HG03039 (cell line): Measurements from ENCODE around the gene KRTAP12-4.
"Not testable (repeated sequence)": the region's sequence is repeated elsewhere in the genome, so short reads cannot be mapped to it uniquely, and the experiment has no call there.

Source experiments
- ATAC-seq: cut with Tn5 transposase; IDR thresholded peaks from one replicate; pipeline ENCODE4 v1.9.1; 2021; ENCODE audit warnings: mild to moderate bottlenecking, moderate library complexity; ENCODE audit not compliant: unreplicated experiment

KRTAP12-4 gene

GRCh38 chr21:44687671-44688070 is 33.2 kb upstream of the KRTAP12-4 start:
- no peak for ATAC-seq

DNA sequence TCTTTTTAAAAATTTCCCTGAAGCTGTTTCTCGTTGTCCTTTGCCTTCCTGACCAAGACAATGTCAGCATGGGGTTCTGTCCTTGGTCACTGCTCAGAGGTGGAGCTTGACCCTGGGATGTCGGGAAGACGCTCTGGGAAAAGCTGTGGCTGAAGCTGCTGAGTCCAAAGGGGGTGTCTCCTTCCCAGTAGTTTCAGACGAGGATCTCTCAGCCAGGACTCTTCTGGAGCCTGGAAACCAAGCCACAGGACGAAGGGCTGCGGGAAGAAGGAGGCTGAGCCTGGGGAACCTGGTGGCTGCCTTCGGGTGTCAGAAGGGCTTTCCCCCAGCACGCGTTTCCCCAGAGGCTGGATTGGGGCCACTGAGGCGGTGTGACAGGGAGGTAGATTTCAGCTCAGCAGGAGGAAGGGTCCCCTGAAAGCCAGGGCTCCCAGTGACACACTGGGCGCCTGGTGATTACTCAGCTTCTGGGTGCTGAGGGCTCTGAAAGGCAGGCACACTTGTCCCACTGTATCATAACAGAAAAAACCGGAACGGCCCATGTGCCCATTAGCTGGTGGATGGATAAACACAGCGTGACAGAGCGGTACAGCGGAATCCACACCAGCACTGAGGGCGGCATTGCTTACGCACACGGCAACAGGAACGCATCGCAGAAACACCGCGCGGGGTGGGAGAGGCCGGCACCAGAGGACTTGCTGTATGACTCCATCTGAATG is 32.5 kb upstream of the KRTAP12-4 start:
- ATAC-seq = no peak

DNA sequence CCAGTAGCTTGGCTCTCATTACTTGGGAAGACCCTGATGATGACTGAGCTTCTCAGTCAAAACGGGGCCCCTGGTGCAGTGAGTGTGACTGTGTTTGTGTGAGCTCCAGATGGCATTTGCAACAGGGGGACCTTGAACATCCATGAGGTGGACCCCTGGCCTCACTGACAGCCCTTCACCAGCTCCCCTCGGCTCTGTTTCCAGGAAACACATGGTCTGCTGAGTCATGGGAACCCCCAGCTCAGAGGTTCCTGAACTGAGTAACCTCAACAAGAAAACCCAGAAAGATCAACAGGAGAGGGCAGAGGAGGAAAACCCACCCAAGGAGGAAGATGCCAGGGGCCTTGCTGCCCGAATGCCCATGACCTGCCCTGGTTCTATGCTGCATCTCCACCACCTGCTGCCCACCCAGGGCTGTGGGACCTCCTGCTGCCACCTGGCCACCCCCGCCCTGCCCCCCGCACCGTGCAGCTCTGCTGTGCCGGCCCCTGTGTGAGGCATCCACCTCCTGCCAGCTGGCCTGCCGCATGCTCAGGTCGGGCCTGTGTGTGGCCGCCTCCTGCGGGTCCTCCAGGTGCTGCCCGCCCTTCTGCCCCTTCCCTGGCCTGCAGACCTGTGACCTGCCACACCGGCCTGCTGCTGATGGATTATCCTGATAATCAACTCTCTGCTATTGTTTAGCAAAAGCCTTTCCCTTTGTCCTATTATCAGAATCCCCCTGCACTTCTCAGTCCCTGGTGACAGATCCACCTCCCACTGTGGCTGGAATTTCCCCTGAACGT is 31.7 kb upstream of the KRTAP12-4 start:
- no peak for ATAC-seq

- ATAC-seq = not testable (repeated sequence)
Measured at GRCh38 chr21:44685050-44685449, 30.6 kb upstream of the KRTAP12-4 start.

DNA sequence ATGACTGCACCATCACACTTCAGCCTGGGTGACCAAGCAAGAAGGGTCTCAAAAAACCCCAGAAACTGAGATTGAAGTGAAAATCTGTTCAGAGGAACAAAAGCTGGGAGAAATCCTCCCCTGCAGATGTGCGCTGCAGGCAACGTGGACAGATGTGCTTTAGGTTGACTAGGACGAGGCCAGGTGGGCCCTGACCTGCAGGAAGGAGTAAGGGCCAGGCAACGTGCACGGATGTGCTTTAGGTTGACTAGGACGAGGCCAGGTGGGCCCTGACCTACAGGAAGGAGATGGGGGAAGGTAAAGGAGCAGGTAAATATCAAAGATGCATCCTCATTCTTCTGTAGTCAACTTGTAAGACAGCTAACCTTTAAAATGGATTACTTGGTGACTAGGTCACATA is 30.0 kb upstream of the KRTAP12-4 start:
- no peak for ATAC-seq

GRCh38 chr21:44684077-44684476 is 29.6 kb upstream of the KRTAP12-4 start:
- no peak for ATAC-seq

- ATAC-seq = no peak
Measured at GRCh38 chr21:44682580-44683151, 28.2 kb upstream of the KRTAP12-4 start.

DNA sequence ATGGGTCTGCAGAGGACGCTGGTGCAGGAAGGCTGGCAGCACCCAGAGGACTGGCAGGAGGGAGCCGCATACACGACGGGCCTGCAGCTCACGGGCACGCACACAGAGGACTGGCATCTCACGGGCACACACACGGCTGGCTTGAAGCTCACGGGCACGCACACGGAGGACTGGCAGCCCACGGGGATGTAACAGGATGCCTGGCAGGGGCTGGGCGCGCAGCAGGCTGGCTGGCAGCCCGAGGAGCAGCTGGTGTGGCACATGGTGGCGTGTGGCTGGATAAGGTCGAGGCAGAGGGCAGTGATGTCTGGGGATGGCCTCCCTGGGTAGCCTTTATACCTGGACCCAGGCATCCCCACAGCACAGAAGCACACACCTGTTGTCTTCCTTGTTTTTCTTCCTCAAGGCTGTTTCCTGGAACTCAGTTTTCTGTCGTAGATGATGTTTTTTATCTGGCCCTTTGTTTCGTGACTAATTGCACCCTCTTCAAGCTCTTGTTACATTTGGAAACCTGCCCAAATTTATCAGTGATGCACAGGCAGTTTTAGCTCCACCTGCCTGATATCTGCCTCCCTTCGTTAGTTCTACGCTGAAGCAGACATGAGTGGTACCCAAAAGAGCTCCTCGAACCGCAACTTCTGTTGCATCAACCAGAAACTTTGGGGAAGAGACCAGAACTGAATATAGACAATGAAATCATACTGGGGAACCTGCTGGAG is 27.6 kb upstream of the KRTAP12-4 start, which contains the start of gene KRTAP12-1:
Gene KRTAP12-1, minus strand, starts transcription at position 303 of the 719 bp plus-strand sequence. Its CDS starts 40 bp downstream, at position 263.
- no peak for ATAC-seq

GRCh38 chr21:44681152-44681551 is 26.7 kb upstream of the KRTAP12-4 start:
- ATAC-seq = no peak

- no peak for ATAC-seq
Measured at GRCh38 chr21:44677881-44678280, 23.4 kb upstream of the KRTAP12-4 start.

DNA sequence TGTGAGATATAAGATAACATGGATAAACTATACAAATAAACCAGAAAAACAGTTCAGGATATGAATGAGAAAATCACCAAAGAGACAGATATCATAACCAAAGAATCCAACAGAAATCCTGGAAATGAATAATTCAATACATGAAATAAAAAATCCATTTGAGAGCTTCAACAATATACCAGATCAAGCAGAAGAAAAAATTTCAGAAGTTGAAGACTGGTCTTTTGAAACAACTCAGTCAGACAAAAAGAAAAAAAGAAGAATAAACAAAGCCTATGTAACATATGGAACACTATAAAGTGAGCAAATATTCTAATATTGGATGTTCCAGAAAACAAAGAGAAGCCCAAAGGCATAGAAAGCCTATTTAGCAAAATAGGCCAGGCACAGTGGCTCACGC is 17.5 kb upstream of the KRTAP12-4 start:
- ATAC-seq = no peak

DNA sequence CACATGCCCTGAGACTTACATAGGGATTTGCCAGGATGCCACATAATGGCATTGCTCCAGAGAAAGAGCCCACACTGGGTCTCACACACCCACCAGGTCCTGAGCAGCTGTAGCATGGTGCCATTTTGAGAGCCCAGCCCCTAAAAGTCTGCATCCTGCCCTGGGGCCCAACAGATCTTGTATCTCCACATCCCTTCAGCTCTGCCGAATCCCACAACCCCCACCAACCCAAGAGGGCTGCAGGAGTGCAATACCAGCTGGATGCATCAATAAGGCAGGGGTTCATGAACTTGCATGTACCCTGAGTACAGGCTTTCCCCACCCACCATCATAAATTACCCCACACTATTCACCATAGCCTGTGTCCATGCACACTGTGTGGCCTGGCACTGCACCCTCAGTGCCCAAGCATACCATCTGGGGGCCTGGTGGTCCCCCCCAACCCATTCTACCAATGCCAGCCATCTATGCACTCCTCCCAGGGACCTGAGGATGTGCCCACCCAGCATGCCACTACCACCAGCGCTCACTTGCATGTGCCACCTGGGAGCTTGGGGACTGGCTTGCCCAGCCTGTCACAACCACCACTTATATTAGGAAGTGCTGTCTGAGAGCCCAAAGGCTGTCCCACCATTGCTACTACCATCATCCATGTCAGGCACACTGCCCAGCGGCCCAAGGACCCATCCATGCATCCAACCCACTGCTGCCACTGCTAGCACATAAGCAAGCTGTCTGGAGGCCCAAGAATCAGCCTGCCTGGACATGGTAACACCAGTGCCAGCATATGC is 16.4 kb upstream of the KRTAP12-4 start:
- no peak for ATAC-seq

DNA sequence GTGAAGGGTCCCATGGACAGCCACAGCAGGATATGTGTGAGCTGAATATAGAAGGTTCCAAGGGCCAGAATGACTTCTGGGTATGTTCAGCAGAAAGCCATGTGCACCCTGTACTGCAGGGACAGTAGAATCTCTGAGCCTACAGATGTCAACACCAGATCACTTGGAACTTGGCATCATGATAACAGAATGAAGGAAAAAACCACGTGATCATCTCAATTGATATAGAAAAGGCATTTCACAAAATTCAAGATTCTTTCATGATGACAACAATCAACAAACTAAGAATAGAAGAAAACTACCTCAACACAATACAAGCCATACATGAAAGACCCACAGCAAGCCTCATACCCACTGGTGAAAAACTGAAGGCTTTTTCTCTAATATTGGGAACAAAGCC is 13.2 kb upstream of the KRTAP12-4 start:
- ATAC-seq = no peak

- no peak for ATAC-seq
Measured at GRCh38 chr21:44666401-44667320, 12.2 kb upstream of the KRTAP12-4 start, which contains the start of gene KRTAP12-2. Gene KRTAP12-2, minus strand, starts transcription at chr21:44666927. Its CDS starts 41 bp downstream, at chr21:44666886.

GRCh38 chr21:44664691-44665090 is 10.2 kb upstream of the KRTAP12-4 start:
- ATAC-seq = no peak

GRCh38 chr21:44661567-44661966 is 7.1 kb upstream of the KRTAP12-4 start:
- not testable (repeated sequence) for ATAC-seq

GRCh38 chr21:44658913-44659595 is 4.6 kb upstream of the KRTAP12-4 start:
- ATAC-seq = no peak

DNA sequence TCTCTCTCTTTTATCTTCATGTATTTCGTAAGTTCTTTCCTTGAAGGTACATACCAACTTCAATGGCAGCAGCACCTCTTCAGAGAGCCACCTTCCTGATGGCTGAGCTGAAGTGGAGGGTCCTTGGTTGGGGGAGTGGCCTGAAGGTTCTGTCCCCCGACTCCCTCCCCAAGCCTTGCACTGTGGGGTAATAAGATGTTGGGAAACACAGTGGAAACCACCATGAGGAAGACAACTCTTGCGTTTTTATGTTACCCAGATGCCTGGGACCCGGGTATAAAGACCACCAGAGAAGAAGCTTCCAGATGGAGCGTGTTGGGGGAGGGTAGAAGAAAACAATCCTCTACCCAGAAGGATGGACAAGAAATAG is 4.1 kb upstream of the KRTAP12-4 start:
- no peak for ATAC-seq
